H1 (cell line): ENCODE data around the gene RNF152. TPM values are rescaled to one million over a fixed set of nuclear protein-coding genes. Genes with fewer than 3 reads are reported as not detected.

Experiments used
- ATF2 ChIP-seq: IDR thresholded peaks from 2 replicates; pipeline ENCODE4 v1.6.1; 2012; ENCODE audit warnings: low read length, inconsistent platforms
- EGR1 ChIP-seq: IDR thresholded peaks from 2 replicates; pipeline ENCODE4 v1.6.1; 2011; ENCODE audit warnings: low read depth, low read length, borderline replicate concordance
- EP300 ChIP-seq, 2 experiments: IDR thresholded peaks; 1 replicate in 1 of 2; 2 replicates in 1 of 2; pipeline ENCODE4 v1.6.1; 2011 to 2012; ENCODE audit warnings: low read depth in 2 of 2, low read length in 2 of 2, mild to moderate bottlenecking in 2 of 2, borderline replicate concordance in 1 of 2, inconsistent platforms in 1 of 2, moderate library complexity in 1 of 2
- HDAC6 ChIP-seq: IDR thresholded peaks from one replicate; pipeline ENCODE4 v1.7.1; 2012; ENCODE audit warnings: low read depth, mild to moderate bottlenecking, inconsistent platforms, low read length, moderate library complexity
- KDM1A ChIP-seq: fragments of 200-600, 300-600 bp; sonication (generic); IDR thresholded peaks from 2 replicates; pipeline ENCODE4 v1.7.1; 2016; ENCODE audit warnings: mild to moderate bottlenecking, low read length, borderline replicate concordance
- KDM5A ChIP-seq: fragments of 200-600 bp; IDR thresholded peaks from 2 replicates; pipeline ENCODE4 v1.7.1; 2012; ENCODE audit warnings: mild to moderate bottlenecking, low read length, inconsistent platforms, mixed read lengths
- MAFK ChIP-seq: IDR thresholded peaks from 2 replicates; pipeline ENCODE4 v1.6.1; 2012; ENCODE audit warnings: low read depth, mild to moderate bottlenecking, improper control_type of control experiment, low read length
- SIRT6 ChIP-seq: IDR thresholded peaks from one replicate; pipeline ENCODE4 v1.7.1; 2012; ENCODE audit warnings: low read length, inconsistent platforms
- TAF7 ChIP-seq: optimal IDR thresholded peaks from 2 replicates; pipeline ENCODE3; 2011; ENCODE audit warnings: low read depth, mild to moderate bottlenecking, inconsistent platforms, low read length, moderate library complexity, borderline replicate concordance
- TCF12 ChIP-seq: IDR thresholded peaks from 2 replicates; pipeline ENCODE4 v1.6.1; 2011; ENCODE audit warnings: low read depth, mild to moderate bottlenecking, low read length
- polyA plus RNA-seq, 7 experiments: library from polyadenylated mRNA; depleted of rRNA in 3 of 7; stranded (reverse) in 5 of 7; unstranded in 2 of 7; fragments of >200 nt in 5 of 7; fragments of 200-250 nt in 2 of 7; gene quantifications; 1 replicate in 5 of 7; 2 replicates in 1 of 7; 4 replicates in 1 of 7; pipeline versions ENCODE4 v1.2.1 to v1.2.3, GENCODE V29; 2011 to 2013; ENCODE audit warnings: missing spikeins in 2 of 7, mixed read lengths in 2 of 7
- total RNA-seq: library from RNA; stranded (reverse); fragmentation: NEBNext Ultra II Directional; extraction: Animal tissue kit (Norgen Biotek cat#: 25700); gene quantifications from 2 replicates; pipeline ENCODE4 v1.2.1, GENCODE V29; 2021

Gene RNF152
- total and polyA plus RNA-seq, 2 of the 8 experiments (the other 6 are each of a cell fraction or from before 2014, with no cell fraction given): 1.1 to 2.7 TPM

GRCh38 chr18:61844726-61845125, 48.1 kb downstream of the RNF152 start (continued):
- TF ChIP-seq ATF2: no peak
- TF ChIP-seq KDM1A: no peak
- no peak for TF ChIP-seq SIRT6
- TF ChIP-seq EGR1: no peak
- TF ChIP-seq EP300 (IDR thresholded peaks at IDR 0.05; ENCODE audit: borderline replicate concordance in 1 of 2, low read depth in 2 of 2, low read length in 2 of 2): no peak
- TF ChIP-seq MAFK: no peak
- no peak for TF ChIP-seq TAF7
- TF ChIP-seq KDM5A: no peak
- TF ChIP-seq HDAC6: no peak
- TF ChIP-seq TCF12: no peak
